HL-60/S4 treated with retinoic acid at 250 ng/mL for 4 days and 3 days (cell line): ENCODE results near the gene PCMTD2.
"Not testable (repeated sequence)": the region's sequence is repeated elsewhere in the genome, so short reads cannot be mapped to it uniquely, and the experiment has no call there.

Experiments used
- in situ Hi-C: fragments of 300-500 bp; cut with MboI; formaldehyde crosslinking; loops from 2 replicates; pipeline ENCODE4 v1.7.0; 2022; ENCODE audit warnings: low sequenced_read_pairs

Gene PCMTD2

GRCh38 chr20:64223526-64224067 is 32.0 kb upstream of the PCMTD2 start:
- in situ Hi-C loops, result no loop called here

GRCh38 chr20:64224351-64225170 is 31.0 kb upstream of the PCMTD2 start:
- in situ Hi-C loops, result no loop called here

GRCh38 chr20:64225171-64225595 is 30.4 kb upstream of the PCMTD2 start:
- in situ Hi-C loops, result no loop called here

GRCh38 chr20:64225828-64226598 is 29.5 kb upstream of the PCMTD2 start:
- in situ Hi-C loops, result no loop called here

GRCh38 chr20:64226686-64227580 is 28.6 kb upstream of the PCMTD2 start:
- in situ Hi-C loops, result no loop called here

- in situ Hi-C loops, result no loop called here
These were observed 27.4 kb upstream of the PCMTD2 start for GRCh38 chr20:64228086-64228653.

- in situ Hi-C loops, result no loop called here
These were observed 26.6 kb upstream of the PCMTD2 start for GRCh38 chr20:64228751-64229506.

- in situ Hi-C loops, result no loop called here
These were observed 26.0 kb upstream of the PCMTD2 start for GRCh38 chr20:64229507-64230061.

- in situ Hi-C loops, result no loop called here
These were observed 24.9 kb upstream of the PCMTD2 start for GRCh38 chr20:64230461-64231145.

- in situ Hi-C loops, result no loop called here
These were observed 23.7 kb upstream of the PCMTD2 start for GRCh38 chr20:64231621-64232550.

- in situ Hi-C loops, result no loop called here
These were observed 22.8 kb upstream of the PCMTD2 start for GRCh38 chr20:64232794-64233193.

GRCh38 chr20:64233725-64234124 is 21.8 kb upstream of the PCMTD2 start:
- in situ Hi-C loops, result no loop called here

- in situ Hi-C loops, result no loop called here
These were observed 21.2 kb upstream of the PCMTD2 start for GRCh38 chr20:64234291-64234791.

- in situ Hi-C loops, result not testable (repeated sequence)
These were observed 20.5 kb upstream of the PCMTD2 start for GRCh38 chr20:64234921-64235565.

GRCh38 chr20:64236137-64237088 is 19.1 kb upstream of the PCMTD2 start:
- in situ Hi-C loops, result no loop called here

- in situ Hi-C loops, result no loop called here
These were observed 18.2 kb upstream of the PCMTD2 start for GRCh38 chr20:64237316-64237715.
